ENCODE data around the gene CYP4F3.
"Not testable (repeated sequence)": the region's sequence is repeated elsewhere in the genome, so short reads cannot be mapped to it uniquely, and the experiment has no call there.

CYP4F3 gene

GRCh38 chr19:15631817-15632216, 8.9 kb upstream of the CYP4F3 start:
- no peak for DNase-seq (ENCODE audit: low read depth in 2 of 2)

- DNase-seq (ENCODE audit: low read depth in 2 of 2), result no peak
Measured at GRCh38 chr19:15633082-15633835, 7.4 kb upstream of the CYP4F3 start.

GRCh38 chr19:15634105-15634504, 6.6 kb upstream of the CYP4F3 start:
- DNase-seq (ENCODE audit: low read depth in 2 of 2), result no peak

GRCh38 chr19:15635016-15635805, 5.5 kb upstream of the CYP4F3 start:
- no peak for DNase-seq (ENCODE audit: low read depth in 2 of 2)

- no peak for DNase-seq (ENCODE audit: low read depth in 2 of 2)
Measured at GRCh38 chr19:15636026-15636425, 4.7 kb upstream of the CYP4F3 start.

- DNase-seq (ENCODE audit: low read depth in 2 of 2), result no peak
Measured at GRCh38 chr19:15639596-15639995, 1.1 kb upstream of the CYP4F3 start.

- no peak for DNase-seq (ENCODE audit: low read depth in 2 of 2)
Measured at GRCh38 chr19:15640904-15641597, 354 bp downstream of the CYP4F3 start.

GRCh38 chr19:15641901-15642491, 1.3 kb downstream of the CYP4F3 start:
- no peak for DNase-seq (ENCODE audit: low read depth in 2 of 2)

- DNase-seq (ENCODE audit: low read depth in 2 of 2), result no peak
Measured at GRCh38 chr19:15642807-15643206, 2.1 kb downstream of the CYP4F3 start.

GRCh38 chr19:15643387-15643786, 2.7 kb downstream of the CYP4F3 start:
- no peak for DNase-seq (ENCODE audit: low read depth in 2 of 2)

GRCh38 chr19:15644066-15644741, 3.5 kb downstream of the CYP4F3 start:
- DNase-seq (ENCODE audit: low read depth in 2 of 2), result no peak

GRCh38 chr19:15644816-15645215, 4.1 kb downstream of the CYP4F3 start:
- DNase-seq (ENCODE audit: low read depth in 2 of 2), result no peak

- no peak for DNase-seq (ENCODE audit: low read depth in 2 of 2)
Measured at GRCh38 chr19:15649526-15649925, 8.8 kb downstream of the CYP4F3 start.

GRCh38 chr19:15650123-15650522, 9.4 kb downstream of the CYP4F3 start:
- not testable (repeated sequence) for DNase-seq (ENCODE audit: low read depth in 2 of 2)

- no peak for DNase-seq (ENCODE audit: low read depth in 2 of 2)
Measured at GRCh38 chr19:15651791-15652190, 11.1 kb downstream of the CYP4F3 start.

- DNase-seq (ENCODE audit: low read depth in 2 of 2), result no peak
Measured at GRCh38 chr19:15652559-15653278, 12.0 kb downstream of the CYP4F3 start.

GRCh38 chr19:15656467-15656866, 15.8 kb downstream of the CYP4F3 start:
- DNase-seq (ENCODE audit: low read depth in 2 of 2), result no peak

GRCh38 chr19:15663247-15663646, 22.6 kb downstream of the CYP4F3 start:
- no peak for DNase-seq (ENCODE audit: low read depth in 2 of 2)

- no peak for DNase-seq (ENCODE audit: low read depth in 2 of 2)
Measured at GRCh38 chr19:15666186-15666585, 25.5 kb downstream of the CYP4F3 start.

GRCh38 chr19:15666883-15667282, 26.2 kb downstream of the CYP4F3 start:
- DNase-seq (ENCODE audit: low read depth in 2 of 2), result no peak

- no peak for DNase-seq (ENCODE audit: low read depth in 2 of 2)
Measured at GRCh38 chr19:15669440-15669839, 28.7 kb downstream of the CYP4F3 start.

Data from stimulated activated CD4-positive, alpha-beta T cell treated with anti-CD3 and anti-CD28 coated beads, Interleukin-15, amount 100 ng/mL, for 48 hours (primary cell).